SU-DHL-6 (cell line): ENCODE measurements around the gene DCC.

Experiments used
- EZH2phosphoT487 ChIP-seq: fragments of 200-600 bp; sonication (generic), shearing (Covaris generic); conservative IDR thresholded peaks from 2 replicates; pipeline ENCODE4 v1.6.1; 2018; ENCODE audit warnings: mild to moderate bottlenecking, antibody characterized with exemption, low read length, moderate library complexity, mixed read lengths
- TF ChIP-seq, protein P1 (sequence below): fragments of 200-600 bp; sonication (generic); IDR thresholded peaks from one replicate; pipeline ENCODE4 v1.5.1; 2017; ENCODE audit warnings: antibody characterized with exemption, mild to moderate bottlenecking, low read length, moderate library complexity; ENCODE audit not compliant: insufficient read depth, poor library complexity, severe bottlenecking

DNA sequence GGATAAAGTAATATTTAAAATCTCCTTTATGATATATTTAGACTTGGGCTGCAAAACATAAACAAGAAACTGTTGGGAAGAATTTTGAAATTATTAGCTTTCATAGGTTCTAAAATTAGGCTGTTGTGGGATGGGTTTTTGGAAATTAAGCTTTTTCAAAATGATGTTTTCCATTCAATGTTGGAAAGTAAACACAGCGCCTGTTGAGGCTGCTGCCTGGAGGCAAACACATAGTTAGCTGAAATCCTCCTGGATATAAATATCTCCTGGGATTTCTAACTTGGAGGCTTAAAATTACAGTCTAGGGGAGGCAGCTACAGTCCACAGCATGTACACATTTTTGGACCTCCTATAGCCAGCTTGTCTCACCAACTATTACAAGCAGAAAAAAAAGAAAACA is 197.3 kb downstream of the DCC start:
- TF ChIP-seq, protein P1, sequence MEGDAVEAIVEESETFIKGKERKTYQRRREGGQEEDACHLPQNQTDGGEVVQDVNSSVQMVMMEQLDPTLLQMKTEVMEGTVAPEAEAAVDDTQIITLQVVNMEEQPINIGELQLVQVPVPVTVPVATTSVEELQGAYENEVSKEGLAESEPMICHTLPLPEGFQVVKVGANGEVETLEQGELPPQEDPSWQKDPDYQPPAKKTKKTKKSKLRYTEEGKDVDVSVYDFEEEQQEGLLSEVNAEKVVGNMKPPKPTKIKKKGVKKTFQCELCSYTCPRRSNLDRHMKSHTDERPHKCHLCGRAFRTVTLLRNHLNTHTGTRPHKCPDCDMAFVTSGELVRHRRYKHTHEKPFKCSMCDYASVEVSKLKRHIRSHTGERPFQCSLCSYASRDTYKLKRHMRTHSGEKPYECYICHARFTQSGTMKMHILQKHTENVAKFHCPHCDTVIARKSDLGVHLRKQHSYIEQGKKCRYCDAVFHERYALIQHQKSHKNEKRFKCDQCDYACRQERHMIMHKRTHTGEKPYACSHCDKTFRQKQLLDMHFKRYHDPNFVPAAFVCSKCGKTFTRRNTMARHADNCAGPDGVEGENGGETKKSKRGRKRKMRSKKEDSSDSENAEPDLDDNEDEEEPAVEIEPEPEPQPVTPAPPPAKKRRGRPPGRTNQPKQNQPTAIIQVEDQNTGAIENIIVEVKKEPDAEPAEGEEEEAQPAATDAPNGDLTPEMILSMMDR: no peak
- TF ChIP-seq EZH2phosphoT487: no peak
